HepG2 (cell line): ENCODE measurements around the gene TGFBRAP1.

Source experiments
- RAD21 ChIP-seq: fragments of 450-650 bp; formaldehyde crosslinking; IDR thresholded peaks from 2 replicates; pipeline ENCODE4 v1.5.0; 2020; ENCODE audit warnings: mild to moderate bottlenecking
- TBP ChIP-seq: sonication (generic); formaldehyde crosslinking; IDR thresholded peaks from 2 replicates; pipeline ENCODE4 v1.5.0; 2020; ENCODE audit warnings: missing genetic modification reagents

DNA sequence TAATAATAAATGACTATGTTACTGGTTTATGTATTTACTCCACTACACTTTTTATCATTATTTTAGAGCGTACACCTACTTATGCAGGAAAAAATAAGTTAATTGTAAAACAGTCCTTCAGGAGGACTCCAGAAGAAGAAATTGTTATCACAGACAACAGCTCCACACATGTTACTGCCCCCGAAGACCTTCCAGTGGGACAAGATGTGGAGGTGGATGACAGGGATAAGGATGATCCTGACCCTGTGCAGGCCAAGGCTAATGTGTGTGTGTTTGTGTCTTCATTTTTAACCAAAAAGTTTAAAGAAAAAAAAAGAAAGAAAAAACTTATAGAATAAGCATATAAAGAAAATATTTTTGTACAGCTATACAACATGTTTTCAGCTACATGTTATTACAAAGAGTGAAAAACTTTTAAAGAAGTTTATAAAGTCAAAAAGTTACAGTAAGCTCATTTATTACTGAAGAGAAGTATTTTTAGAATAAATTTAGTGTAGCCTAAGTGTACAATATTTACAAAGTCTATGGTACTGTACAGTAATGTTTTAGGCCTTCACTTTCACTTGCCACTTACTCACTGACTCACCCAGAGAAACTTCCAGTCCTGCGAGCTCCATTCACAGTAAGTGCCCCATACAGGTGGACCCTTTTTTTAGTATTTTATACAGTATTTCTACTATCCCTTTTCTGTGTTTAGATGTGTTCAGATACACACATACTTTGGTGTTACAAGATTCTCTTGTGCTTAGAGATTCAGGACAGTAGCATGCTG, 7.5 kb downstream of the TGFBRAP1 start:
- TF ChIP-seq RAD21 (no peak), TBP (no peak)
